ENCODE results near the gene RAD51AP2. TPM values are rescaled to one million over a fixed set of nuclear protein-coding genes. Genes with fewer than 3 reads are reported as not detected.

The RAD51AP2 gene
- polyA plus RNA-seq, 3 donors, result not detected

DNA sequence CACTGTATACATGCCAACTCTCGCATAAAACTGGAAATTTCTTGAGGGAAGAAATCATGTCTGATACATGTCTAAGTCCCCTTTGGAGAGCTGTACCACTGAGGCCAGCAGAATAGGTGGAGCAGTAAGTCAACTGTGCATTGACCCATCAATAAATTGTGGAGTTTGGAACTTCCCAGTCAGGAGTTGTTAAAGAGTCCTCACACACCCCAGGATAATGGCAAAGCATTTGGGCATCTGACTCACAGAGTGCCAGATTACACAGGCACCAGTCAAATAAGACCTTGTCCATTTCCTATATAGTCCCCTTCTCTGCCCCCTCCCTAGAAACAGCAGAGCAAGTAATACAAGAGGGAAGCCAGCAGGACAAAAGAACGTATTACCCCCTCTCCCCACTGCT is 32.7 kb upstream of the RAD51AP2 start:
- Histone ChIP-seq H3K27ac (ENCODE audit: low read depth in 1 of 2, low read length in 2 of 2) (no peak overlapping the region), H3K4me2 (replicated peaks; ENCODE audit: extremely low read depth, low read length, poor library complexity, severe bottlenecking) (no peak overlapping the region), H4K20me1 (ENCODE audit: insufficient read depth, low read length) (no peaks in the 10 kb centered on the region), H3K79me2 (ENCODE audit: insufficient read depth, low read length) (no peaks in the 10 kb centered on the region), H3K4me1 (ENCODE audit: control insufficient read depth in 1 of 2, insufficient read depth in 2 of 2, low read length in 2 of 2) (no peaks in the 10 kb centered on the region), H3K9me3 (replicated peaks in 1 of 2; ENCODE audit: control insufficient read depth in 1 of 2, insufficient read depth in 1 of 2, low read length in 2 of 2) (no peaks in the 10 kb centered on the region), H3K36me3 (replicated peaks in 1 of 2; ENCODE audit: control insufficient read depth in 1 of 2, insufficient read depth in 2 of 2, low read length in 2 of 2) (no peaks in the 10 kb centered on the region), H2AFZ (ENCODE audit: insufficient read depth, low read depth, low read length, poor library complexity, severe bottlenecking) (no peak overlapping the region), H3K9ac (ENCODE audit: insufficient read depth, low read length, poor library complexity, severe bottlenecking) (no peak overlapping the region), H3K4me3 (replicated peaks in 1 of 3; ENCODE audit: low read depth in 2 of 3, low read length in 3 of 3) (no peak overlapping the region), H3K27me3 (ENCODE audit: control insufficient read depth in 2 of 2, insufficient read depth in 2 of 2, low read length in 2 of 2) (peaks cover 2 to 6% of the 10 kb centered on the region in 2 donors)
- H3K36me3 Mint-ChIP-seq, result no peaks in the 10 kb centered on the region
- H3K27ac Mint-ChIP-seq, result no peak overlapping the region
- H3K9me3 Mint-ChIP-seq, result peaks cover 0 to 3% (median 0%) of the 10 kb centered on the region in 7 donors
- TF ChIP-seq, protein P1, sequence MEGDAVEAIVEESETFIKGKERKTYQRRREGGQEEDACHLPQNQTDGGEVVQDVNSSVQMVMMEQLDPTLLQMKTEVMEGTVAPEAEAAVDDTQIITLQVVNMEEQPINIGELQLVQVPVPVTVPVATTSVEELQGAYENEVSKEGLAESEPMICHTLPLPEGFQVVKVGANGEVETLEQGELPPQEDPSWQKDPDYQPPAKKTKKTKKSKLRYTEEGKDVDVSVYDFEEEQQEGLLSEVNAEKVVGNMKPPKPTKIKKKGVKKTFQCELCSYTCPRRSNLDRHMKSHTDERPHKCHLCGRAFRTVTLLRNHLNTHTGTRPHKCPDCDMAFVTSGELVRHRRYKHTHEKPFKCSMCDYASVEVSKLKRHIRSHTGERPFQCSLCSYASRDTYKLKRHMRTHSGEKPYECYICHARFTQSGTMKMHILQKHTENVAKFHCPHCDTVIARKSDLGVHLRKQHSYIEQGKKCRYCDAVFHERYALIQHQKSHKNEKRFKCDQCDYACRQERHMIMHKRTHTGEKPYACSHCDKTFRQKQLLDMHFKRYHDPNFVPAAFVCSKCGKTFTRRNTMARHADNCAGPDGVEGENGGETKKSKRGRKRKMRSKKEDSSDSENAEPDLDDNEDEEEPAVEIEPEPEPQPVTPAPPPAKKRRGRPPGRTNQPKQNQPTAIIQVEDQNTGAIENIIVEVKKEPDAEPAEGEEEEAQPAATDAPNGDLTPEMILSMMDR (IDR thresholded peaks at IDR 0.05), result no peak
- H3K4me3 Mint-ChIP-seq, result no peak overlapping the region
- H3K4me1 Mint-ChIP-seq, result no peaks in the 10 kb centered on the region
- DNase-seq, result no peak
- no CpG with 5 or more reads among the region's 2 CpGs for WGBS (ENCODE audit: insufficient coverage)
- intact Hi-C loops (cut with micrococcal nuclease), result no loop called here
- peaks cover 1 to 7% (median 2%) of the 10 kb centered on the region in 3 donors for H3K27me3 Mint-ChIP-seq (ENCODE audit: low read depth in 3 of 3)

DNA sequence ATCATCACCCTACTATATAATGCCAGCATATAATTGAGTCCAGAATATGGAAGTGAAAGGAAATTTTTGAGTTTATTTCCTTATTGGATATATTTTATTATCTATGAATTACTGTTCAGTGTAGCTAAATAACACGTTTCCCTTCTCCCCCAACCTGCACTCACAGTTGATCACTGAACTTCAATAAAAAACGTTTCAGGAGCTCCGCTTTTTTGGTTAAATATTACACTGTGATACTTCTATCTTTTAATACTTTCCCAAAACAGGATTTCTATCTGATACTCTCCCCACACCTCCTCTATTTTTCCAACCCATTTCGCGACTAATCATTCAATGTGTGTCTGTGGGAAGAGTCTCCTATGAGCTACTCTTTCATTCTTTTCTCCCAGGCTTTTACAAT is 29.5 kb upstream of the RAD51AP2 start:
- TF ChIP-seq, protein P1 (IDR thresholded peaks at IDR 0.05), result no peak
- Histone ChIP-seq H4K20me1 (ENCODE audit: insufficient read depth, low read length) (no peaks in the 10 kb centered on the region), H3K9me3 (replicated peaks in 1 of 2; ENCODE audit: control insufficient read depth in 1 of 2, insufficient read depth in 1 of 2, low read length in 2 of 2) (no peaks in the 10 kb centered on the region), H3K27me3 (ENCODE audit: control insufficient read depth in 2 of 2, insufficient read depth in 2 of 2, low read length in 2 of 2) (peaks cover 9 to 26% of the 10 kb centered on the region in 2 donors), H3K4me1 (ENCODE audit: control insufficient read depth in 1 of 2, insufficient read depth in 2 of 2, low read length in 2 of 2) (no peaks in the 10 kb centered on the region), H3K4me2 (replicated peaks; ENCODE audit: extremely low read depth, low read length, poor library complexity, severe bottlenecking) (no peak overlapping the region), H3K36me3 (replicated peaks in 1 of 2; ENCODE audit: control insufficient read depth in 1 of 2, insufficient read depth in 2 of 2, low read length in 2 of 2) (no peaks in the 10 kb centered on the region), H2AFZ (ENCODE audit: insufficient read depth, low read depth, low read length, poor library complexity, severe bottlenecking) (no peak overlapping the region), H3K27ac (ENCODE audit: low read depth in 1 of 2, low read length in 2 of 2) (no peak overlapping the region), H3K79me2 (ENCODE audit: insufficient read depth, low read length) (no peaks in the 10 kb centered on the region), H3K4me3 (replicated peaks in 1 of 3; ENCODE audit: low read depth in 2 of 3, low read length in 3 of 3) (no peak overlapping the region), H3K9ac (ENCODE audit: insufficient read depth, low read length, poor library complexity, severe bottlenecking) (no peak overlapping the region)
- Mint-ChIP-seq H3K36me3 (no peaks in the 10 kb centered on the region), H3K4me1 (no peaks in the 10 kb centered on the region), H3K27ac (no peak overlapping the region), H3K9me3 (peaks cover 0 to 4% (median 0%) of the 10 kb centered on the region in 7 donors), H3K4me3 (no peak overlapping the region), H3K27me3 (ENCODE audit: low read depth in 3 of 3) (peaks cover 8 to 18% (median 15%) of the 10 kb centered on the region in 3 donors)
- WGBS (ENCODE audit: insufficient coverage), result no CpG with 5 or more reads among the region's 5 CpGs
- intact Hi-C loops (cut with micrococcal nuclease), result no loop called here
- no peak for DNase-seq

Data from CD14-positive monocyte (primary cell).